GM12878 (cell line): ENCODE results near the gene BTBD9. TPM values are rescaled to one million over a fixed set of nuclear protein-coding genes. Genes with fewer than 3 reads are reported as not detected.

Experiments used
- ATAC-seq: fragments of 200-7000 bp; cut with Tn5 transposase; 3 replicates; pipeline ENCODE4 v1.9.1; 2020; ENCODE audit warnings: mild to moderate bottlenecking, moderate library complexity
- BruUV-seq: library from RNA; stranded (reverse); fragments of 400-500 nt; replicated peaks from 2 replicates; lab custom pipeline; 2021; lab: Mats Ljungman, UMichigan
- CTCF ChIA-PET: fragments of 300-600 bp; sonication (Branson Sonifier 250); formaldehyde crosslinking; extraction: SDS; loops from one replicate; lab custom pipeline; 2021; ENCODE audit warnings: inconsistent platforms; lab: Yijun Ruan, JAX
- POLR2A ChIA-PET: fragments of 350-600 bp; formaldehyde crosslinking; extraction: SDS; loops from one replicate; lab custom pipeline; 2021; ENCODE audit warnings: inconsistent platforms; lab: Charles Lee
- RAD21 ChIA-PET: fragments of 300-600 bp; sonication (Branson Sonifier 250); formaldehyde crosslinking; loops from one replicate; lab custom pipeline; 2023; ENCODE audit warnings: antibody characterized with exemption; ENCODE audit not compliant: unreplicated experiment; lab: Charles Lee
- SMC1A ChIA-PET: fragments of 300-600 bp; sonication (Branson Sonifier 250); formaldehyde crosslinking; loops from one replicate; lab custom pipeline; 2023; ENCODE audit not compliant: unreplicated experiment, uncharacterized antibody; lab: Charles Lee
- DNase-seq: peaks from one replicate; pipeline ENCODE4 v3.0.0-alpha.2; 2011; ENCODE audit warnings: low read depth, low spot score
- FAIRE-seq: peaks from 3 replicates; lab custom pipeline; 2011; peaks lifted over from hg19 to GRCh38; lab: Jason Lieb, UNC
- H2AFZ ChIP-seq: 2 replicates; pipeline ENCODE4 v1.6.0; 2011; ENCODE audit warnings: low read depth, low read length, control low read depth; ENCODE audit not compliant: control insufficient read depth
- H3K27ac ChIP-seq: 2 replicates; pipeline ENCODE4 v1.5.1; 2011; ENCODE audit warnings: control low read depth; ENCODE audit not compliant: control insufficient read depth, insufficient read depth
- H3K27me3 ChIP-seq, 2 experiments: replicated peaks in 1 of 2; 2 replicates each; pipeline versions ENCODE4 v1.6.0 to v1.6.1; 2011; ENCODE audit warnings: low read length in 1 of 2; ENCODE audit not compliant: control insufficient read depth in 2 of 2, insufficient read depth in 2 of 2
- H3K36me3 ChIP-seq, 2 experiments: 2 replicates each; pipeline ENCODE4 v1.5.1; 2011; ENCODE audit warnings: low read length in 1 of 2; ENCODE audit not compliant: control insufficient read depth in 2 of 2, insufficient read depth in 2 of 2
- H3K4me1 ChIP-seq: 2 replicates; pipeline ENCODE4 v1.6.1; 2011; ENCODE audit warnings: mild to moderate bottlenecking, low read length, moderate library complexity, mixed read lengths; ENCODE audit not compliant: control insufficient read depth, insufficient read depth
- H3K4me2 ChIP-seq: 2 replicates; pipeline ENCODE4 v1.6.0; 2011; ENCODE audit warnings: control low read depth; ENCODE audit not compliant: control insufficient read depth, insufficient read depth
- H3K4me3 ChIP-seq: fragments of 200-600 bp; sonication (generic); 2 replicates; pipeline ENCODE4 v1.5.1; 2016
- H3K79me2 ChIP-seq: 2 replicates; pipeline ENCODE4 v1.6.0; 2011; ENCODE audit warnings: low read length; ENCODE audit not compliant: control insufficient read depth, insufficient read depth
- H3K9ac ChIP-seq: 2 replicates; pipeline ENCODE4 v1.8.0; 2011; ENCODE audit warnings: low read length, control low read depth, mixed read lengths; ENCODE audit not compliant: control insufficient read depth, insufficient read depth
- H3K9me3 ChIP-seq: replicated peaks from 3 replicates; pipeline ENCODE4 v1.5.1; 2011; ENCODE audit warnings: mild to moderate bottlenecking, low read length; ENCODE audit not compliant: control insufficient read depth, insufficient read depth
- H4K20me1 ChIP-seq: 2 replicates; pipeline ENCODE4 v1.6.0; 2011; ENCODE audit not compliant: control insufficient read depth, insufficient read depth
- BACH1 ChIP-seq: fragments of 450-650 bp; IDR thresholded peaks from 2 replicates; pipeline ENCODE4 v1.6.1; 2017; ENCODE audit warnings: mild to moderate bottlenecking, borderline replicate concordance
- EED ChIP-seq: sonication (generic); IDR thresholded peaks from 2 replicates; pipeline ENCODE4 v1.6.1; 2016; ENCODE audit warnings: antibody characterized with exemption, low read depth
- ESRRA ChIP-seq: IDR thresholded peaks from 2 replicates; pipeline ENCODE4 v1.6.1; 2012; ENCODE audit warnings: mild to moderate bottlenecking, low read length, improper control_type of control experiment
- FOXK2 ChIP-seq: fragments of 450-650 bp; IDR thresholded peaks from 2 replicates; pipeline ENCODE4 v1.6.1; 2017; ENCODE audit warnings: mild to moderate bottlenecking, moderate library complexity
- NFXL1 ChIP-seq: fragments of 450-650 bp; IDR thresholded peaks from 2 replicates; pipeline ENCODE4 v1.6.1; 2017; ENCODE audit warnings: antibody characterized with exemption, mild to moderate bottlenecking, borderline replicate concordance
- NR2C1 ChIP-seq: fragments of 450-650 bp; IDR thresholded peaks from 2 replicates; pipeline ENCODE4 v1.6.1; 2017; ENCODE audit warnings: antibody characterized with exemption, mild to moderate bottlenecking, moderate library complexity
- POLR2AphosphoS2 ChIP-seq: IDR thresholded peaks from 2 replicates; pipeline ENCODE4 v1.6.1; 2011; ENCODE audit warnings: low read depth, mild to moderate bottlenecking, low read length, improper control_type of control experiment, moderate library complexity
- RCOR1 ChIP-seq: conservative IDR thresholded peaks from 2 replicates; pipeline ENCODE4 v1.6.1; 2012; ENCODE audit warnings: low read depth, low read length, improper control_type of control experiment
- RUNX3 ChIP-seq: IDR thresholded peaks from 2 replicates; pipeline ENCODE4 v1.6.1; 2012; ENCODE audit warnings: low read length, inconsistent platforms
- SIN3A ChIP-seq: IDR thresholded peaks from 2 replicates; pipeline ENCODE4 v1.6.1; 2012; ENCODE audit warnings: low read depth, low read length, improper control_type of control experiment
- SMAD1 ChIP-seq: fragments of 450-650 bp; IDR thresholded peaks from 2 replicates; pipeline ENCODE4 v1.6.1; 2018; ENCODE audit warnings: mild to moderate bottlenecking, low read depth; ENCODE audit not compliant: partially characterized antibody
- YY1 ChIP-seq: IDR thresholded peaks from 2 replicates; pipeline ENCODE4 v1.6.1; 2011; ENCODE audit warnings: low read depth, mild to moderate bottlenecking, low read length
- WGBS: methylation state at CpG from one replicate; pipeline ENCODE4 v1.1.6; 2016; ENCODE audit warnings: low lambda C conversion rate; ENCODE audit not compliant: insufficient replicate concordance, insufficient coverage; ENCODE audit errors: missing lambda C conversion rate; 5-methylcytosine and 5-hydroxymethylcytosine counted together
- in situ Hi-C: fragments of 300-500 bp; cut with MboI; formaldehyde crosslinking; loops from 9 replicates; pipeline ENCODE4 v1.14.3; 2018; ENCODE audit warnings: mixed read lengths
- intact Hi-C: fragments of 100-400 bp; cut with micrococcal nuclease; formaldehyde crosslinking; loops from one replicate; pipeline ENCODE4 v1.14.2; 2022; ENCODE audit not compliant: unreplicated experiment
- polyA plus RNA-seq, 11 experiments: library from polyadenylated mRNA; depleted of rRNA in 4 of 11; unstranded in 6 of 11; stranded (reverse) in 5 of 11; fragments of >200 nt; fragmentation: Nextera tagmentation in 4 of 11; fragmentation: Illumina TruSeq in 1 of 11; extraction: Ambion mirVana in 4 of 11; extraction: Trizol in 1 of 11; gene quantifications; 1 replicate in 1 of 11; 2 replicates in 10 of 11; pipeline versions ENCODE4 v1.2.1 to v1.2.3, GENCODE V29; 2011 to 2016; ENCODE audit warnings: inconsistent platforms in 2 of 11, missing spikeins in 2 of 11, low read depth in 1 of 11
- total RNA-seq, 4 experiments: library from RNA; depleted of rRNA in 3 of 4; stranded (reverse); fragments of >200 nt in 3 of 4; fragmentation: Illumina TruSeq in 1 of 4; extraction: Trizol in 1 of 4; gene quantifications; 2 replicates each; pipeline versions ENCODE4 v1.2.1 to v1.2.3, GENCODE V29; 2013 to 2021
- TF ChIP-seq, protein P1 (sequence below), 3 experiments: IDR thresholded peaks in 2 of 3; conservative IDR thresholded peaks in 1 of 3; 2 replicates each; pipeline ENCODE4 v1.5.1; 2011; ENCODE audit warnings: low read depth in 3 of 3, low read length in 3 of 3, mild to moderate bottlenecking in 3 of 3, control low read depth in 2 of 3, moderate library complexity in 2 of 3, inconsistent platforms in 1 of 3, mixed read lengths in 1 of 3; ENCODE audit not compliant: control insufficient read depth in 2 of 3, insufficient read depth in 1 of 3; ENCODE audit errors: extremely low read depth in 1 of 3
- TF ChIP-seq, protein P2 (sequence below): fragments of 450-650 bp; IDR thresholded peaks from 2 replicates; pipeline ENCODE4 v1.6.1; 2016; ENCODE audit warnings: mild to moderate bottlenecking

The BTBD9 gene
- total and polyA plus RNA-seq, 10 of the 15 experiments (the other 5 are each of a cell fraction or from before 2014, with no cell fraction given): 0.22 to 8.6 (median 4.6) TPM

DNA sequence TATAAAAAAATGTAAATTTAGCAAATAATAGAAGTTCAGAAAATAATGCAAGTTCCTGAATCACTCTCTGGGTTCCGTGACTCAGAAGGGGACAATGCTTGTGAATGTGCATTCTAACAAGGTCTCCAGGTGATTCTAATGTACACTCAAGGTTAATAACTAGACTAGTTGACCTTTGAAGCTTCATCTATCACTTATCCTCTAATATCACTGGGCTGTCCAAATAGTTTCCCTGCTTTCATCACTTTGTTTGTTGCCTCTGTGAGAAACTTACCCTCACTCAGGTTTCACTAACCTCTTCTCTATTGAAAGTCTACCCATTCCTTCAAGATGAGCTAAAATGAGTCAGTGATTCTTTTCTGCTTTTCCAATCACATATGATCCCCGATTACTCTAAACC is 189.0 kb downstream of the BTBD9 start (continued):
- no peak for TF ChIP-seq POLR2AphosphoS2
- no peak for TF ChIP-seq NFXL1
- TF ChIP-seq, protein P1, sequence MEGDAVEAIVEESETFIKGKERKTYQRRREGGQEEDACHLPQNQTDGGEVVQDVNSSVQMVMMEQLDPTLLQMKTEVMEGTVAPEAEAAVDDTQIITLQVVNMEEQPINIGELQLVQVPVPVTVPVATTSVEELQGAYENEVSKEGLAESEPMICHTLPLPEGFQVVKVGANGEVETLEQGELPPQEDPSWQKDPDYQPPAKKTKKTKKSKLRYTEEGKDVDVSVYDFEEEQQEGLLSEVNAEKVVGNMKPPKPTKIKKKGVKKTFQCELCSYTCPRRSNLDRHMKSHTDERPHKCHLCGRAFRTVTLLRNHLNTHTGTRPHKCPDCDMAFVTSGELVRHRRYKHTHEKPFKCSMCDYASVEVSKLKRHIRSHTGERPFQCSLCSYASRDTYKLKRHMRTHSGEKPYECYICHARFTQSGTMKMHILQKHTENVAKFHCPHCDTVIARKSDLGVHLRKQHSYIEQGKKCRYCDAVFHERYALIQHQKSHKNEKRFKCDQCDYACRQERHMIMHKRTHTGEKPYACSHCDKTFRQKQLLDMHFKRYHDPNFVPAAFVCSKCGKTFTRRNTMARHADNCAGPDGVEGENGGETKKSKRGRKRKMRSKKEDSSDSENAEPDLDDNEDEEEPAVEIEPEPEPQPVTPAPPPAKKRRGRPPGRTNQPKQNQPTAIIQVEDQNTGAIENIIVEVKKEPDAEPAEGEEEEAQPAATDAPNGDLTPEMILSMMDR (IDR thresholded peaks at IDR 0.05 in 2 of 3, conservative IDR thresholded peaks at IDR 0.05 in 1 of 3; ENCODE audit: control insufficient read depth in 2 of 3, extremely low read depth in 1 of 3, insufficient read depth in 1 of 3, low read depth in 3 of 3, low read length in 3 of 3): no peak
- TF ChIP-seq, protein P2, sequence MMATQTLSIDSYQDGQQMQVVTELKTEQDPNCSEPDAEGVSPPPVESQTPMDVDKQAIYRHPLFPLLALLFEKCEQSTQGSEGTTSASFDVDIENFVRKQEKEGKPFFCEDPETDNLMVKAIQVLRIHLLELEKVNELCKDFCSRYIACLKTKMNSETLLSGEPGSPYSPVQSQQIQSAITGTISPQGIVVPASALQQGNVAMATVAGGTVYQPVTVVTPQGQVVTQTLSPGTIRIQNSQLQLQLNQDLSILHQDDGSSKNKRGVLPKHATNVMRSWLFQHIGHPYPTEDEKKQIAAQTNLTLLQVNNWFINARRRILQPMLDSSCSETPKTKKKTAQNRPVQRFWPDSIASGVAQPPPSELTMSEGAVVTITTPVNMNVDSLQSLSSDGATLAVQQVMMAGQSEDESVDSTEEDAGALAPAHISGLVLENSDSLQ: no peak
- TF ChIP-seq NR2C1: no peak
- TF ChIP-seq RCOR1: no peak
- no peak for TF ChIP-seq ESRRA
- no peak for TF ChIP-seq YY1
- TF ChIP-seq SIN3A: no peak
- no peak for TF ChIP-seq FOXK2

DNA sequence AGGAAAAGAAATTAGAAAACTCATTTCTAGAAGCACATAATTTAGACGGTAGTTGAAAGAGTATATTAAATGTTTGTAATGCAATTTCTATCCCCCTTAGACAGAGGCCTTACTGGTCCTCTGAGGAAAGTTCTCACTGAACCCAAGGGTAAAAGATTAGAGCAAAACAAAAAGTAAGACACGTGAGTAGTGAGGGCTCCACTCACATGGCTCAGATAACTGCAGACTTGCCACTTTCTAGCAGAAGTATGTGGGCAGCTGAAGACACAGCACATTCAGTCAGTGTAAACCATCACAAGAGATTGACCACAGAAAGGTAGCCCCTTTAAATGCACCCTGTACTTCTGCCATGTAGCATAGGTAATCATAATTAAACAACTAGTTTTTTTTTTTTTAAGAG is 193.8 kb downstream of the BTBD9 start:
- DNase-seq: no peak
- H3K79me2 ChIP-seq: no peaks in the 10 kb centered on the region
- peaks cover 10% of the 10 kb centered on the region for H3K4me1 ChIP-seq
- no peaks in the 10 kb centered on the region for H4K20me1 ChIP-seq
- intact Hi-C loops: no loop called here
- no peak overlapping the region for H3K4me2 ChIP-seq
- H3K27ac ChIP-seq: no peak overlapping the region
- 9% methylated on average over 2 of the region's 2 CpGs for WGBS
- no peaks in the 10 kb centered on the region for H3K9me3 ChIP-seq
- TF ChIP-seq BACH1 (no peak), EED (no peak), RUNX3 (no peak), SMAD1 (no peak)
- TF ChIP-seq, all 136 proteins: peak for 0
- POLR2A ChIA-PET: no interaction called here
- RAD21 ChIA-PET: no interaction called here
- SMC1A ChIA-PET: interaction anchor here (0.9 kb wide), 1 partner anchor 411 kb away, joined by 3 read pairs; no protein-coding TSS in a partner anchor
- Histone ChIP-seq H3K4me3 (no peak overlapping the region), H3K9ac (no peak overlapping the region), H3K36me3 (no peaks in the 10 kb centered on the region), H3K27me3 (no peaks in the 10 kb centered on the region), H2AFZ (no peak overlapping the region)
- ATAC-seq (no peak), FAIRE-seq (no peak)
- CTCF ChIA-PET: interaction anchor here (1.1 kb wide), 1 partner anchor 48 kb away, joined by 3 read pairs; no protein-coding TSS in a partner anchor
- in situ Hi-C loops: no loop called here
- no TSS peak for BruUV-seq
